Smooth muscle cell (in vitro differentiated cells): ENCODE data around the gene LIMA1. TPM values are rescaled to one million over a fixed set of nuclear protein-coding genes. Genes with fewer than 3 reads are reported as not detected.

ENCODE experiments used
- DNase-seq: peaks from one replicate; lab custom pipeline; 2025; ENCODE audit not compliant: unreplicated experiment; lab: John Stamatoyannopoulos, UW
- H2AFZ ChIP-seq: fragments of 200-600 bp; sonication (generic); 2 replicates; pipeline ENCODE4 v1.6.0; 2016; ENCODE audit warnings: antibody characterized with exemption, low read depth, mild to moderate bottlenecking
- H3F3A ChIP-seq: fragments of 200-600 bp; sonication (generic); 2 replicates; pipeline ENCODE4 v1.6.0; 2017; ENCODE audit warnings: antibody characterized with exemption, low read depth
- H3K27ac ChIP-seq: fragments of 200-600 bp; sonication (generic); 2 replicates; pipeline ENCODE4 v1.5.1; 2016; ENCODE audit warnings: low read depth, mild to moderate bottlenecking
- H3K27me3 ChIP-seq: fragments of 200-600 bp; sonication (generic); 2 replicates; pipeline ENCODE4 v1.6.1; 2016; ENCODE audit warnings: low read depth, mild to moderate bottlenecking
- H3K36me3 ChIP-seq: fragments of 200-600 bp; sonication (generic); 2 replicates; pipeline ENCODE4 v1.5.1; 2016; ENCODE audit warnings: low read depth
- H3K4me1 ChIP-seq: fragments of 200-600 bp; sonication (generic); 2 replicates; pipeline ENCODE4 v1.5.1; 2016; ENCODE audit warnings: low read depth
- H3K4me2 ChIP-seq: fragments of 200-600 bp; sonication (generic); 2 replicates; pipeline ENCODE4 v1.6.0; 2016; ENCODE audit warnings: mild to moderate bottlenecking
- H3K4me3 ChIP-seq: fragments of 200-600 bp; sonication (generic); 2 replicates; pipeline ENCODE4 v1.5.1; 2016; ENCODE audit warnings: mild to moderate bottlenecking
- H3K79me2 ChIP-seq: fragments of 200-600 bp; sonication (generic); 2 replicates; pipeline ENCODE4 v1.6.0; 2016; ENCODE audit warnings: low read depth, mild to moderate bottlenecking
- H3K9ac ChIP-seq: fragments of 200-600 bp; sonication (generic); 2 replicates; pipeline ENCODE4 v1.6.0; 2016; ENCODE audit warnings: low read depth
- H3K9me3 ChIP-seq: fragments of 200-600 bp; sonication (generic); replicated peaks from 2 replicates; pipeline ENCODE4 v1.5.1; 2016; ENCODE audit warnings: low read depth
- H4K20me1 ChIP-seq: fragments of 200-600 bp; sonication (generic); 2 replicates; pipeline ENCODE4 v1.6.0; 2016; ENCODE audit warnings: low read depth
- CTCF ChIP-seq: fragments of 200-600 bp; sonication (generic); IDR thresholded peaks from 2 replicates; pipeline ENCODE4 v1.5.1; 2017; ENCODE audit warnings: borderline replicate concordance, mild to moderate bottlenecking, antibody characterized with exemption; ENCODE audit not compliant: insufficient read depth, poor library complexity, severe bottlenecking
- WGBS: methylation state at CpG from one replicate; pipeline ENCODE4 v1.1.7; 2016; ENCODE audit warnings: low lambda C conversion rate; 5-methylcytosine and 5-hydroxymethylcytosine counted together
- polyA plus RNA-seq: library from polyadenylated mRNA; unstranded; fragments of >200 nt; fragmentation: Nextera tagmentation; extraction: Ambion mirVana; gene quantifications from 2 replicates; pipeline ENCODE4 v1.2.1, GENCODE V29; 2016
- total RNA-seq: library from RNA; depleted of rRNA; stranded (reverse); fragments of >200 nt; gene quantifications from 2 replicates; pipeline ENCODE4 v1.2.3, GENCODE V29; 2014

Gene LIMA1
- total and polyA plus RNA-seq, 2 experiments from 2014 or later = 39.6 to 154 TPM

GRCh38 chr12:50246197-50246865 lies 37.0 kb downstream of the LIMA1 start:
- Histone ChIP-seq H2AFZ (no peak overlapping the region), H3K4me3 (no peak overlapping the region), H3K4me1 (peaks cover 15% of the 10 kb centered on the region), H4K20me1 (no peaks in the 10 kb centered on the region), H3F3A (peaks cover 20% of the 10 kb centered on the region), H3K27me3 (no peaks in the 10 kb centered on the region), H3K27ac (peak overlapping the region; percentile 98), H3K9ac (peak overlapping the region; percentile 83), H3K4me2 (peak overlapping the region; percentile 65), H3K79me2 (no peaks in the 10 kb centered on the region), H3K9me3 (no peaks in the 10 kb centered on the region), H3K36me3 (no peaks in the 10 kb centered on the region)
- TF ChIP-seq CTCF = no peak
- DNase-seq = no peak
- WGBS = 39% methylated on average over 7 of the region's 7 CpGs

- Histone ChIP-seq H4K20me1 (no peaks in the 10 kb centered on the region), H3K79me2 (no peaks in the 10 kb centered on the region), H3K9me3 (no peaks in the 10 kb centered on the region), H3K4me3 (no peak overlapping the region), H3K27ac (peak overlapping the region; percentile 93), H3K9ac (peak overlapping the region; percentile 0), H3K27me3 (no peaks in the 10 kb centered on the region), H3K36me3 (no peaks in the 10 kb centered on the region), H3F3A (peaks cover 29% of the 10 kb centered on the region), H2AFZ (no peak overlapping the region), H3K4me1 (peaks cover 17% of the 10 kb centered on the region), H3K4me2 (peak overlapping the region; percentile 67)
- TF ChIP-seq CTCF = no peak
- DNase-seq = no peak
- WGBS = 71% methylated on average over 1 of the region's 1 CpG
These were observed 39.8 kb downstream of the LIMA1 start for GRCh38 chr12:50243507-50243906.

- H3K4me3 ChIP-seq = no peak overlapping the region
- H2AFZ ChIP-seq = no peak overlapping the region
- no peak for DNase-seq
These were observed 40.5 kb downstream of the LIMA1 start for GRCh38 chr12:50242751-50243191.

More at GRCh38 chr12:50242751-50243191, 40.5 kb downstream of the LIMA1 start:
- H4K20me1 ChIP-seq = no peaks in the 10 kb centered on the region
- no peaks in the 10 kb centered on the region for H3K36me3 ChIP-seq
- peak overlapping the region; percentile 67 for H3K4me2 ChIP-seq
- H3F3A ChIP-seq = peaks cover 27% of the 10 kb centered on the region
- peaks cover 14% of the 10 kb centered on the region for H3K4me1 ChIP-seq
- H3K27me3 ChIP-seq = no peaks in the 10 kb centered on the region
- TF ChIP-seq CTCF = no peak
- H3K27ac ChIP-seq = peak overlapping the region; percentile 93
- H3K9ac ChIP-seq = peak overlapping the region; percentile 30
- no peaks in the 10 kb centered on the region for H3K79me2 ChIP-seq
- WGBS = 13% methylated on average over 1 of the region's 1 CpG
- H3K9me3 ChIP-seq = no peaks in the 10 kb centered on the region
